ENCODE measurements around the gene PPM1K.
A peak's percentile ranks its signal among the peaks of the same experiment; 100 is the strongest.

Gene PPM1K

DNA sequence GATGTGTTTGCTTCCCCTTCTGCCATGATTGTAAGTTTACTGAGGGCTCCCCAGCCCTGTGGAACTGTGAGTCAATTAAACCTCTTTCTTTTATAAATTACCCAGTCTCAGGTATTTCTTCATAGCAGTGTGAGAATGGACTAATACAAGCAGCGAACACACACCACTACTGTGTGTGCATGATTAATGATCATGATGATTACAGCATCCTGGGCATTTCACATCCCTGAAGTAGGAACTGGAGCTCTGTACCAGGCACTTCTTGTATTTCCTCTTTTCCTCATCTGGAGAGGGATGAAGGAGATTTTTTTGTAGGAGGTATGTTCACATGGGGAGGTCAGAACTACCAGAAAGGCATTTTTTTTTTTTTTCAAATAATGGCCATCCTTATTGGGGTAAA lies 60.8 kb downstream of the PPM1K start:
- no peak for DNase-seq (ENCODE audit: low read depth in 4 of 4, low spot score in 1 of 4)

DNA sequence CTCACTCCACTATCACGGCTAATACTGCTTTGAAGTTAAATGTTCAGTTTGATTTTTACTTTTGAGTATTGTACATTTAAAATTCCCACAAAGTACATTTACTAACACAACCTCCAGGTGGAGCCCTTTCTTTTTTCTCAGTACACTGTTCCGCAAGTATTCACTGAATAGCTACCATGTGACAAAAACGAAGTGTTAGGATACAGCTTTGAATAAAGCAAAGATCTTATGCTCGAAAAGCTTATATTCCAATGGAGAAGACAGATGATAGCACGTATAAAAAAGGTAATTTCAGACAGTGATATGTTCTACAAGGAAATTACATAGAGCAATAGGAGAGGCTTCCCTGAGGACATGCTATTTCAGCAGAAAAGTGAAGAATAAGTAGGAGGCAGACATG lies 65.3 kb downstream of the PPM1K start:
- DNase-seq (ENCODE audit: low read depth in 4 of 4, low spot score in 1 of 4), result no peak

DNA sequence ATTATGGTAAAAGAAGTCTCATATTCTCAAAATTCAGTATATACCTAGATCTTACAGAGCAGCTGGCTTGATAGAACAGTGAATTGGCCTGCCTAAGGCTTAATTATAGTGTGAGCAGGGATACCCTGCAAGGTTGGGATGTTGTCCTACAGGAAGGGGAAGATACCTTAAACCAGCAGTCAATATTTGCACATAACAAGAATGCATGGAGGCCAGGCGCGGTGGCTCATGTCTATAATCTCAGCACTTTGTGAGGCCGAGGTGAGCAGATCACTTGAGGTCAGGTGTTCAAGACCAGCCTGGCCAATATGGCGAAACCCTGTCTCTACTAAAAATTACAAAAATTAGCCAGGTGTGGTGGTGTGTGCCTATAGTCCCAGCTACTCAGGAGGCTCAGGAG lies 67.2 kb downstream of the PPM1K start:
- DNase-seq (ENCODE audit: low read depth in 4 of 4, low spot score in 1 of 4), result no peak

DNA sequence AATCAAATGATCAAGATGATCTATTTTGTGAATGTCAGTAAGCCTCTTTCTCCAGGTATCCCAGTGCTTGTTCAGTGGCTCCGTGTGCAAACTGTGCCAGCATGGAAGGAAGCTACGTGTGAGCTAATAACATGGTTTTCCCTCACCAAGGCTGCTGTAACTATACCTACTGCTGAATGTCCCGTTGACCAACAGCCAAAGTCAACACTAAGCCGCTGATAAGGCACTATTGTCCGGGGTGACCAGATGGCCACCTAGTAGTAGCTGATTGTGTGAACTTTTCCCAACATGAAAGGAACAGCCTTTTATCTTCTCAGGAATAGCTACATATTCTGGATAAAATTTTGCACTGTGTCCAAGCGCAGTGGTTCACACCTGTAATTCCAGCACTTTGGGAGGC lies 68.0 kb downstream of the PPM1K start:
- no peak for DNase-seq (ENCODE audit: low read depth in 4 of 4, low spot score in 1 of 4)

DNA sequence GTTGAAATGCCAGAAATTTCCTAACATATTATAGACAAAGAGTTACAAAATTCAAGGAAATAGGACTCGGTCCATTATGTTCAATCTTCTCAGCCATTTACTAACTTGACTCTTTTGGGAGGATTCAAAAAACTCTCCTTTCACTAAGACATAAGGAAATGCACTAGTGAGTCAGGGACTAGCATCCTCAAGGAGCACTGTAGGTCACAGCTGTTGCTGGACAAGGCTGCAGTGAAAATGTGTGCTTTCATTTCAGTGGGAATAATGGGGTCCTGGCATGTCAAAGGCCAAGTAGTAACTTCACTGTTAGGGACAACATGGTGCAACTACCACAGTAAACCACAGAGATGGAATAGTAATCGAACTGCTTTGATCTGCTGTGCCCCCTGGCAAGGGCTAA lies 69.0 kb downstream of the PPM1K start:
- DNase-seq (ENCODE audit: low read depth in 4 of 4, low spot score in 1 of 4), result no peak

DNA sequence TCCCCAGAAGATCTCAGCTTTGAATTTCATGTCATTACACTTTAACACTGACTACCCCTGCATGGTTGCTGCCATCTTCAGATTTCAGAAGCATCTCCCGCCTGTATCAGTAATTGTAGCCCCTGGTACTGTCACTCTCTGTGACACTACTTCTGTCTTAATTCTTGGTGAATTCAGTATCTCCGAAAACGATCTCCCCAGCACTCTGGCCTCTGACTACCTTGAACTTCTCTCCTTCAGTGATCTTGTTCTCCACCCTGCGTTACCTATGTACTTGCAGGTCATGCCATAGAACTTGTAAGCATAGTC lies 72.2 kb downstream of the PPM1K start:
- DNase-seq (ENCODE audit: low read depth in 4 of 4, low spot score in 1 of 4), result no peak

DNA sequence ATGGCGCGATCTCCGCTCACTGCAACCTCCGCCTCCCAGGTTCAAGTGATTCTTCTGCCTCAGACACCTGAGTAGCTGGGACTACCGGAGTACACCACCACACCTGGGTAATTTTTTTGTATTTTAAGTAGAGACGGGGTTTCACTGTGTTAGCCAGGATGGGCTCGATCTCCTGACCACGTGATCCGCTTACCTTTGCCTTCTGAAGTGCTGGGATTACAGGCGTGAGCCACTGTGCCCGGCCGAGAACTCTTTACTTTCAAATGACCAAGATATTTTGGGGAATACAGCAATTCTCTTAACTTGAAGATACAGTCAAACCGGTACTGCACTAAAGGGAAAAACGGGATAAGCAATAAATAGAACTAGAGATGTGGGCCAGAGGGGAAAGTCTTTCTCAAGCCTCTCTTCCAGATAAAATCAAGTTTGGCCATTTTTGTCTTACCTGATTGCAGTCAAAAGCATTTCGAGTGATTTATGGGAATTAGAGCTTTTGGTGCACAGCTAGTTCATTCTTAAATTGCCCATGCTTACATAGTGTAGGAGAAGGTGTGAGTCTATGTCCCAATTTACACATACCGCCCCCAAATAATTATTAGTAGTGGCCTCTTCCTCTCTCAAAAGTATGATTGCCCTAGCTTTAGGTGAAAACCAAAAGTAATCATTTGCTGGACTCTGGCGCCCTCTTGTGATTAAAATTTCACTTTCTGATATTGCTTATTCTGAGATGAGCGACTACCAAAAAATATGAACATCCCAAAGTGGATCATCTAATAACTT lies 72.7 kb downstream of the PPM1K start:
- DNase-seq (ENCODE audit: low read depth in 4 of 4, low spot score in 1 of 4), result peak in 3 of 4 experiments; percentile 13 to 46 (median 24)

DNA sequence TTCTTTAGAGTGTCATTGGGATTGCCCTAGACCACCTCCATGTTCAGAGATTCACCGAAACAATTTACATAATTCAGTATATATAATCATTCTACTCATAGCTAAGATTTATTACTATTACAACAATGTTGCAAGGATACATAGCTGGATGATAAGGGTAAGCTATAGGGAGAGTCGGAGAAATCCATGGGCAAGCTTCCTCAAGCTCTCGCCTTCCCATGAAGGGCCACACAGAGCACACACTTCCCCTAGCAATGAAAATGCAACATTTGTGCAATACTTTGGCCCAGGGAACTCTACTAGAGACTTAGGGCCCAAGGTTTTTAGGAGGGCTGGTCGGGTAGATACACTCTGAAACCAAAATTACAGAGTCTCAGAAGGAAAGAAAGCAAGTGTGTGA lies 76.2 kb downstream of the PPM1K start:
- DNase-seq (ENCODE audit: low read depth in 4 of 4, low spot score in 1 of 4), result no peak

Measured in stimulated activated CD4-positive, alpha-beta T cell treated with anti-CD3 and anti-CD28 coated beads, Interleukin-1b, Interleukin-23, amount 100 ng/mL, for 24 hours (primary cell).